ENCODE data around the gene TFR2. TPM values are rescaled to one million over a fixed set of nuclear protein-coding genes. Genes with fewer than 3 reads are reported as not detected.

The TFR2 gene
- total RNA-seq, 1 donor from 2014 or later = 0.34 TPM

- H3K4me3 ChIP-seq = no peak overlapping the region
- H3K36me3 ChIP-seq = no peaks in the 10 kb centered on the region
- DNase-seq (ENCODE audit: low spot score) = no peak
- Mint-ChIP-seq H3K27me3 (ENCODE audit: insufficient read depth, low read depth) (peaks cover 2% of the 10 kb centered on the region), H3K4me1 (peaks cover 4% of the 10 kb centered on the region), H3K9me3 (no peaks in the 10 kb centered on the region), H3K27ac (no peak overlapping the region), H3K4me3 (no peak overlapping the region), H3K36me3 (no peaks in the 10 kb centered on the region)
- H3K79me2 ChIP-seq (ENCODE audit: low read depth) = no peaks in the 10 kb centered on the region
- no peaks in the 10 kb centered on the region for H3K9me3 ChIP-seq (ENCODE audit: low read depth)
- H3K4me1 ChIP-seq = no peaks in the 10 kb centered on the region
- TF ChIP-seq EZH2phosphoT487 (IDR thresholded peaks at IDR 0.05) = no peak
- no peak for TF ChIP-seq CTCF (IDR thresholded peaks at IDR 0.05)
- TF ChIP-seq EZH2 (IDR thresholded peaks at IDR 0.05) = no peak
- no peak overlapping the region for H2AFZ ChIP-seq (replicated peaks)
- no peak overlapping the region for H3K27ac ChIP-seq
- peaks cover 5% of the 10 kb centered on the region for H3F3A ChIP-seq (ENCODE audit: low read depth)
- H3K9ac ChIP-seq = no peak overlapping the region
- no peak overlapping the region for H3K4me2 ChIP-seq
- H3K27me3 ChIP-seq = no peaks in the 10 kb centered on the region
- no peaks in the 10 kb centered on the region for H4K20me1 ChIP-seq (ENCODE audit: low read depth)
Observed at GRCh38 chr7:100642534-100642907, 1.2 kb upstream of the TFR2 start.

- Histone ChIP-seq H3K4me3 (no peak overlapping the region), H3F3A (ENCODE audit: low read depth) (peaks cover 5% of the 10 kb centered on the region), H2AFZ (replicated peaks) (no peak overlapping the region), H3K36me3 (no peaks in the 10 kb centered on the region), H3K79me2 (ENCODE audit: low read depth) (no peaks in the 10 kb centered on the region), H3K9me3 (ENCODE audit: low read depth) (no peaks in the 10 kb centered on the region), H4K20me1 (ENCODE audit: low read depth) (no peaks in the 10 kb centered on the region), H3K4me1 (no peaks in the 10 kb centered on the region), H3K9ac (no peak overlapping the region), H3K4me2 (no peak overlapping the region), H3K27me3 (no peaks in the 10 kb centered on the region), H3K27ac (no peak overlapping the region)
- Mint-ChIP-seq H3K36me3 (no peaks in the 10 kb centered on the region), H3K4me3 (no peak overlapping the region), H3K9me3 (no peaks in the 10 kb centered on the region), H3K4me1 (peaks cover 3% of the 10 kb centered on the region), H3K27me3 (ENCODE audit: insufficient read depth, low read depth) (peaks cover 2% of the 10 kb centered on the region), H3K27ac (peak overlapping the region; percentile 72)
- TF ChIP-seq EZH2phosphoT487 (IDR thresholded peaks at IDR 0.05) (no peak), CTCF (IDR thresholded peaks at IDR 0.05) (no peak), EZH2 (IDR thresholded peaks at IDR 0.05) (no peak)
- DNase-seq (ENCODE audit: low spot score) = no peak
Observed at GRCh38 chr7:100641860-100642533, 645 bp upstream of the TFR2 start.

DNA sequence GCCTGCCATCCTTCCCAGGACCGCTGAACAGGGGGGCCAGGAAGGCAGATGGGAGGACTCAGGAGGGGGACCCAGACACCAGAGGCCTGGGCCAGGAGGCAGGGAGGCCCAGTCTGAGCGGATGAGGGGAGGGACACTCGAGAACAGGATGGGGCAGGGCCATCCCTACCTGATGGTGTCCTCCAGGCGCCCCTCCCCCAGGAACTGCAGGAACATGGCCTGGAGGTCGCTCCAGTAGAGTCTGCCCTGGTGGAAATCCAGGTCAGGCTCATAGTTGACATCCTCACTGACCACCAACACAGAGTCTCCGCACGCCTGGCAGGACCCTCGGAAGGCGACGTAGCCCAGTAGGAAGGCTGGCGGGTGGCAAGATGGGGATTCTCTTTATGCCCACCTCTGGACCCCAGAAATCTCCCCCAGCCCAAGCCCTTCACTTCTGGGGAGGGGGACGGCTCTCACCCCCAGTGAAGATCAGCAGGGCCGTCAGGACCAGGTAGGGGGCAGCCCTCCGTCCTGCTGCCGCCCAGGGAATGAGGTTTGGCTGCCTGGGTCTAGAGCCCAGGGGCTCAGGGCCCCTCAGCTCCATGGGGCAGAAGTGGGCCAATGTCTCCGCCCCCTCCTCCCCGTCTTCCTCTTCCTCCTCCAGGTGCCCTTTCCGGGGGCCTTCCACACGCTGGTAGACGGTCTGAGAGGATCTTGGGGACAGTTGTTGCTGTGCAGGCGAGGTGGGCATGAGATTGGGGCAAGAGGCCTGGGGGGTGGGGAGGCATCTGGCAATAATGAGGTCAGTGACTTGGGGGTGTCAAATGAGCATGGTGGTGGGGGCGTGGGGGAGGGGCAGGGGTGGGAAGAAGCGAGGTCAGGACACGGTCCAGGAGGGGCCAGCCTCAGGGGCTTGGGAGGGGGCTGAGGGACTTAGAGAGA, 573 bp downstream of the TFR2 start:
- no peaks in the 10 kb centered on the region for H3K36me3 ChIP-seq
- H3K4me3 ChIP-seq = no peak overlapping the region
- Mint-ChIP-seq H3K4me1 (peaks cover 3% of the 10 kb centered on the region), H3K9me3 (no peaks in the 10 kb centered on the region), H3K4me3 (no peak overlapping the region), H3K36me3 (no peaks in the 10 kb centered on the region), H3K27ac (no peak overlapping the region), H3K27me3 (ENCODE audit: insufficient read depth, low read depth) (peaks cover 8% of the 10 kb centered on the region)
- H3F3A ChIP-seq (ENCODE audit: low read depth) = peaks cover 5% of the 10 kb centered on the region
- no peak overlapping the region for H3K9ac ChIP-seq
- no peaks in the 10 kb centered on the region for H3K9me3 ChIP-seq (ENCODE audit: low read depth)
- no peak for DNase-seq (ENCODE audit: low spot score)
- no peak overlapping the region for H3K4me2 ChIP-seq
- H3K27ac ChIP-seq = no peak overlapping the region
- no peaks in the 10 kb centered on the region for H3K4me1 ChIP-seq
- H3K79me2 ChIP-seq (ENCODE audit: low read depth) = no peaks in the 10 kb centered on the region
- no peaks in the 10 kb centered on the region for H3K27me3 ChIP-seq
- H4K20me1 ChIP-seq (ENCODE audit: low read depth) = no peaks in the 10 kb centered on the region
- H2AFZ ChIP-seq (replicated peaks) = peak overlapping the region; percentile 9
- no peak for TF ChIP-seq EZH2 (IDR thresholded peaks at IDR 0.05)
- TF ChIP-seq CTCF (IDR thresholded peaks at IDR 0.05) = no peak
- TF ChIP-seq EZH2phosphoT487 (IDR thresholded peaks at IDR 0.05) = no peak

Measured in neural progenitor cell (in vitro differentiated cells).